HepG2 (cell line): ENCODE measurements around the gene LEMD3. TPM values are rescaled to one million over a fixed set of nuclear protein-coding genes. Genes with fewer than 3 reads are reported as not detected.
A peak's percentile ranks its signal among the peaks of the same experiment; 100 is the strongest.

Source experiments
- CREBL2 ChIP-seq: sonication (generic); formaldehyde crosslinking; IDR thresholded peaks from 2 replicates; pipeline ENCODE4 v1.8.1; 2023; ENCODE audit warnings: missing genetic modification reagents, mild to moderate bottlenecking, borderline replicate concordance
- HNRNPH1 ChIP-seq: fragments of 200-400 bp; formaldehyde crosslinking; optimal IDR thresholded peaks from 2 replicates; pipeline ENCODE3; 2017; ENCODE audit warnings: mild to moderate bottlenecking, low read depth, low read length
- MIER3 ChIP-seq: IDR thresholded peaks from 2 replicates; pipeline ENCODE4 v1.6.1; 2016; ENCODE audit warnings: missing compliant biosample characterization, borderline replicate concordance
- NR2F2 ChIP-seq: IDR thresholded peaks from 2 replicates; pipeline ENCODE4 v1.6.1; 2012; ENCODE audit warnings: low read depth, inconsistent platforms, borderline replicate concordance
- PPARG ChIP-seq: conservative IDR thresholded peaks from 2 replicates; pipeline ENCODE4 v1.6.1; 2016; ENCODE audit warnings: missing biosample characterization, missing genetic modification reagents
- RAD51 ChIP-seq: fragments of 450-650 bp; IDR thresholded peaks from 2 replicates; pipeline ENCODE4 v1.6.1; 2016; ENCODE audit warnings: borderline replicate concordance
- SNAPC4 ChIP-seq: sonication (generic); formaldehyde crosslinking; IDR thresholded peaks from 2 replicates; pipeline ENCODE4 v1.4.0; 2020; ENCODE audit warnings: mild to moderate bottlenecking, missing genetic modification reagents
- TEAD2 ChIP-seq: sonication (generic); formaldehyde crosslinking; IDR thresholded peaks from 2 replicates; pipeline ENCODE4 v1.9.0; 2021; ENCODE audit warnings: missing genetic modification reagents
- ZC3H4 ChIP-seq: sonication (generic); formaldehyde crosslinking; IDR thresholded peaks from 2 replicates; pipeline ENCODE4 v1.4.0; 2020; ENCODE audit warnings: missing genetic modification reagents, borderline replicate concordance
- ZFP36L2 ChIP-seq: sonication (generic); formaldehyde crosslinking; IDR thresholded peaks from 2 replicates; pipeline ENCODE4 v1.4.0; 2020; ENCODE audit warnings: missing genetic modification reagents
- ZNF292 ChIP-seq: sonication (generic); formaldehyde crosslinking; IDR thresholded peaks from 2 replicates; pipeline ENCODE4 v1.8.1; 2022; ENCODE audit warnings: mild to moderate bottlenecking, low read depth, missing genetic modification reagents, borderline replicate concordance
- ZNF687 ChIP-seq: sonication (generic); formaldehyde crosslinking; IDR thresholded peaks from 2 replicates; pipeline ENCODE4 v1.5.1; 2020; ENCODE audit warnings: mild to moderate bottlenecking, missing genetic modification reagents, moderate library complexity
- polyA plus RNA-seq, 8 experiments: library from polyadenylated mRNA; depleted of rRNA in 3 of 8; stranded (reverse) in 7 of 8; unstranded in 1 of 8; fragments of >200 nt; fragmentation: Illumina TruSeq in 4 of 8; extraction: Trizol in 4 of 8; gene quantifications; 2 replicates each; pipeline versions ENCODE4 v1.2.1 to v1.2.3, GENCODE V29; 2011 to 2016; ENCODE audit warnings: low read depth in 4 of 8, missing spikeins in 1 of 8, mixed read lengths in 1 of 8; ENCODE audit not compliant: insufficient read depth in 1 of 8
- total RNA-seq, 5 experiments: library from RNA; depleted of rRNA; stranded (reverse); fragments of >200 nt; fragmentation: Illumina TruSeq; extraction: Trizol; gene quantifications; 2 replicates each; pipeline ENCODE4 v1.2.3, GENCODE V29; 2016; ENCODE audit warnings: low read depth in 1 of 5
- TF ChIP-seq, protein P1 (sequence below): sonication (generic); IDR thresholded peaks from 2 replicates; pipeline ENCODE4 v1.6.1; 2016; ENCODE audit warnings: low read depth, borderline replicate concordance
- TF ChIP-seq, protein P2 (sequence below): sonication (generic); formaldehyde crosslinking; conservative IDR thresholded peaks from 2 replicates; pipeline ENCODE4 v1.4.0; 2020; ENCODE audit warnings: missing genetic modification reagents
- TF ChIP-seq, protein P3 (sequence below): sonication (generic); formaldehyde crosslinking; IDR thresholded peaks from 2 replicates; pipeline ENCODE4 v1.8.1; 2023; ENCODE audit warnings: mild to moderate bottlenecking, moderate library complexity, missing genetic modification reagents

Gene LEMD3
- total and polyA plus RNA-seq, 2 of the 13 experiments (the other 11 are each of a cell fraction or from before 2014, with no cell fraction given): 9.3 to 18.7 TPM

GRCh38 chr12:65169320-65170208, at the start of gene LEMD3 (continued):
- peak; percentile 100 for TF ChIP-seq ZNF687 (CRISPR knock-in tag)
- TF ChIP-seq, protein P1, sequence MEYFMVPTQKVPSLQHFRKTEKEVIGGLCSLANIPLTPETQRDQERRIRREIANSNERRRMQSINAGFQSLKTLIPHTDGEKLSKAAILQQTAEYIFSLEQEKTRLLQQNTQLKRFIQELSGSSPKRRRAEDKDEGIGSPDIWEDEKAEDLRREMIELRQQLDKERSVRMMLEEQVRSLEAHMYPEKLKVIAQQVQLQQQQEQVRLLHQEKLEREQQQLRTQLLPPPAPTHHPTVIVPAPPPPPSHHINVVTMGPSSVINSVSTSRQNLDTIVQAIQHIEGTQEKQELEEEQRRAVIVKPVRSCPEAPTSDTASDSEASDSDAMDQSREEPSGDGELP: peak; percentile 76; the same call in 1 of the 2 replicates
- TF ChIP-seq RAD51: no peak
- no peak for TF ChIP-seq NR2F2
- TF ChIP-seq, protein P2, sequence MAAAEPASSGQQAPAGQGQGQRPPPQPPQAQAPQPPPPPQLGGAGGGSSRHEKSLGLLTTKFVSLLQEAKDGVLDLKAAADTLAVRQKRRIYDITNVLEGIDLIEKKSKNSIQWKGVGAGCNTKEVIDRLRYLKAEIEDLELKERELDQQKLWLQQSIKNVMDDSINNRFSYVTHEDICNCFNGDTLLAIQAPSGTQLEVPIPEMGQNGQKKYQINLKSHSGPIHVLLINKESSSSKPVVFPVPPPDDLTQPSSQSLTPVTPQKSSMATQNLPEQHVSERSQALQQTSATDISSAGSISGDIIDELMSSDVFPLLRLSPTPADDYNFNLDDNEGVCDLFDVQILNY (CRISPR knock-in tag): peak; percentile 93
- TF ChIP-seq CREBL2 (CRISPR knock-in tag): peak; percentile 100; the same call in 1 of the 2 replicates
- TF ChIP-seq ZC3H4 (CRISPR knock-in tag): 0 out of 2 replicates have a peak, but pooled peaks have one; percentile 79
- TF ChIP-seq ZFP36L2 (CRISPR knock-in tag): peak; percentile 79; the same call in 1 of the 2 replicates
- no peak for TF ChIP-seq HNRNPH1
- TF ChIP-seq ZNF292 (CRISPR knock-in tag): peak; percentile 94; the same call in 1 of the 2 replicates
- peak; percentile 99 for TF ChIP-seq TEAD2
- peak; percentile 81; the same call in 1 of the 2 replicates for TF ChIP-seq PPARG (CRISPR knock-in tag)
- peak; percentile 54; the same call in 1 of the 2 replicates for TF ChIP-seq MIER3 (CRISPR knock-in tag)
- TF ChIP-seq, protein P3, sequence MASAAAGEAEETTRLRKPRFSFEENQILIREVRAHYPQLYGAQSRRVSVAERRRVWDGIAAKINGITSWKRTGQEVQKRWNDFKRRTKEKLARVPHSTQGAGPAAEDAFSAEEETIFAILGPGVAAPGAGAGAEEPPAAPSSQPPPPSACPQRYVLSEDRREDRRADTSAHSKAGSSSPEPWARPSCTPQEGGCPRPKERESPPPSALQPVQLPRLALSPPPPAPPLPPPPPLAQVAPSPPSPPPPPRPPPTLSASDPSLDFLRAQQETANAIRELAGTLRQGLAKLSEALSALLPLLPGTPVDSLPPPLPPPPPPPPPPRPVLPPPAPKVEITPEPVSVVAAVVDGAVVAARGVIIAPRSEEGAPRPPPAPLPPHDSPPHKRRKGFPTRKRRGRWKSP (CRISPR knock-in tag): peak; percentile 98
- peak; percentile 97 for TF ChIP-seq SNAPC4 (CRISPR knock-in tag)
